A549 (cell line): ENCODE results near the gene PGM1. TPM values are rescaled to one million over a fixed set of nuclear protein-coding genes. Genes with fewer than 3 reads are reported as not detected.

Experiments used
- ATAC-seq, 2 experiments: fragments of 200-7000 bp in 1 of 2; fragments of >200 bp in 1 of 2; cut with Nextera tagmentation in 1 of 2; cut with Tn5 transposase in 1 of 2; 3 replicates each; pipeline versions ENCODE4 v1.8.0 to v1.9.1; 2018 to 2020; ENCODE audit warnings: mild to moderate bottlenecking in 1 of 2, moderate library complexity in 1 of 2
- CTCF ChIA-PET: fragments of 300-600 bp; sonication (Branson Sonifier 250); formaldehyde crosslinking; extraction: SDS; loops from one replicate; lab custom pipeline; 2021; ENCODE audit warnings: antibody characterized with exemption, inconsistent platforms; lab: Yijun Ruan, JAX
- POLR2A ChIA-PET: fragments of 350-600 bp; formaldehyde crosslinking; extraction: SDS; loops from one replicate; lab custom pipeline; 2021; ENCODE audit warnings: antibody characterized with exemption, inconsistent platforms; lab: Yijun Ruan, JAX
- DNase-seq, 2 experiments: peaks; one replicate each; pipeline versions ENCODE4 v3.0.0 to v3.0.0-alpha.2; 2011 to 2016; ENCODE audit warnings: low read depth in 1 of 2, low spot score in 1 of 2
- FAIRE-seq: peaks from 2 replicates; lab custom pipeline; 2011; peaks lifted over from hg19 to GRCh38; lab: Jason Lieb, UNC
- H3K27ac ChIP-seq, 2 experiments: fragments of >200 bp; sonication (Bioruptor Twin); formaldehyde crosslinking; 3 replicates each; pipeline ENCODE4 v1.5.1; 2016 to 2017
- H3K4me1 ChIP-seq: fragments of >200 bp; sonication (Bioruptor Twin); formaldehyde crosslinking; 3 replicates; pipeline ENCODE4 v1.6.1; 2016
- H3K4me2 ChIP-seq: fragments of >200 bp; sonication (Bioruptor Twin); formaldehyde crosslinking; 3 replicates; pipeline ENCODE4 v1.6.1; 2016
- H3K4me3 ChIP-seq: fragments of >200 bp; sonication (Bioruptor Twin); formaldehyde crosslinking; 3 replicates; pipeline ENCODE4 v1.5.1; 2016
- H3K9me3 ChIP-seq: fragments of >200 bp; sonication (Bioruptor Twin); formaldehyde crosslinking; 3 replicates; pipeline ENCODE4 v1.6.1; 2016
- BHLHE40 ChIP-seq: IDR thresholded peaks from 2 replicates; pipeline ENCODE4 v1.6.1; 2012; ENCODE audit warnings: low read depth, low read length, inconsistent platforms
- CEBPB ChIP-seq, 2 experiments: fragments of >200 bp in 1 of 2; sonication (Bioruptor Twin) in 1 of 2; formaldehyde crosslinking in 1 of 2; IDR thresholded peaks; 2 replicates each; pipeline ENCODE4 v1.6.1; 2012 to 2016
- CHD4 ChIP-seq: fragments of 200-600 bp; sonication (generic); IDR thresholded peaks from 2 replicates; pipeline ENCODE4 v1.6.1; 2016; ENCODE audit warnings: antibody characterized with exemption, mild to moderate bottlenecking, borderline replicate concordance
- EP300 ChIP-seq, 2 experiments: fragments of >200 bp; sonication (Bioruptor Twin); formaldehyde crosslinking; IDR thresholded peaks; 2 replicates in 1 of 2; 3 replicates in 1 of 2; pipeline ENCODE4 v1.6.1; 2016 to 2017
- ESRRA ChIP-seq: fragments of 150-350 bp; IDR thresholded peaks from 2 replicates; pipeline ENCODE4 v1.6.1; 2014; ENCODE audit warnings: mild to moderate bottlenecking, low read length, borderline replicate concordance
- FOSB ChIP-seq: fragments of 250-450 bp; sonication (Bioruptor Pico); IDR thresholded peaks from 2 replicates; pipeline ENCODE4 v1.5.0; 2020; ENCODE audit warnings: mild to moderate bottlenecking, moderate library complexity
- HOXB13 ChIP-seq: fragments of 250-450 bp; sonication (Bioruptor Pico); IDR thresholded peaks from 2 replicates; pipeline ENCODE4 v1.5.0; 2020; ENCODE audit warnings: low read depth, mild to moderate bottlenecking, moderate library complexity
- HOXB5 ChIP-seq: fragments of 250-450 bp; sonication (Bioruptor Pico); IDR thresholded peaks from 2 replicates; pipeline ENCODE4 v1.5.0; 2020; ENCODE audit warnings: mild to moderate bottlenecking, moderate library complexity
- KDM1A ChIP-seq: fragments of 200-600 bp; sonication (generic); IDR thresholded peaks from 2 replicates; pipeline ENCODE4 v1.6.1; 2016; ENCODE audit warnings: low read depth, mild to moderate bottlenecking
- KDM5A ChIP-seq: fragments of 200-600 bp; sonication (generic); IDR thresholded peaks from 2 replicates; pipeline ENCODE4 v1.6.1; 2016; ENCODE audit warnings: antibody characterized with exemption, mild to moderate bottlenecking
- MYC ChIP-seq: IDR thresholded peaks from 2 replicates; pipeline ENCODE4 v1.6.1; 2012; ENCODE audit warnings: mild to moderate bottlenecking, inconsistent platforms, low read length, improper control_type of control experiment, borderline replicate concordance
- NR3C1 ChIP-seq: fragments of >200 bp; sonication (Bioruptor Twin); formaldehyde crosslinking; IDR thresholded peaks from 3 replicates; pipeline ENCODE4 v1.6.1; 2017
- PBX3 ChIP-seq: IDR thresholded peaks from 2 replicates; pipeline ENCODE4 v1.6.1; 2012
- RAD21 ChIP-seq, 2 experiments: fragments of >200 bp in 1 of 2; sonication (Bioruptor Twin) in 1 of 2; formaldehyde crosslinking in 1 of 2; IDR thresholded peaks in 1 of 2; conservative IDR thresholded peaks in 1 of 2; 2 replicates in 1 of 2; 3 replicates in 1 of 2; pipeline ENCODE4 v1.6.1; 2012 to 2018; ENCODE audit warnings: inconsistent platforms in 1 of 2
- RCOR1 ChIP-seq: fragments of 150-350 bp; IDR thresholded peaks from 2 replicates; pipeline ENCODE4 v1.6.1; 2014; ENCODE audit warnings: antibody characterized with exemption, low read length, low read depth
- SMC3 ChIP-seq: fragments of >200 bp; sonication (Bioruptor Twin); formaldehyde crosslinking; IDR thresholded peaks from 3 replicates; pipeline ENCODE4 v1.6.1; 2018; ENCODE audit warnings: inconsistent platforms
- SREBF2 ChIP-seq: fragments of 450-650 bp; IDR thresholded peaks from 2 replicates; pipeline ENCODE4 v1.6.1; 2014; ENCODE audit warnings: mild to moderate bottlenecking, moderate library complexity
- TFCP2L1 ChIP-seq: fragments of 250-450 bp; sonication (Bioruptor Pico); IDR thresholded peaks from 2 replicates; pipeline ENCODE4 v1.5.0; 2021; ENCODE audit warnings: mild to moderate bottlenecking
- TP53 ChIP-seq: fragments of 250-450 bp; sonication (Bioruptor Pico); IDR thresholded peaks from 2 replicates; pipeline ENCODE4 v1.5.0; 2021; ENCODE audit warnings: mild to moderate bottlenecking, moderate library complexity
- ZC3H11A ChIP-seq: fragments of 450-650 bp; IDR thresholded peaks from 2 replicates; pipeline ENCODE4 v1.6.1; 2014; ENCODE audit warnings: antibody characterized with exemption, mild to moderate bottlenecking
- WGBS: methylation state at CpG from one replicate; pipeline ENCODE4 v1.1.6; 2017; ENCODE audit errors: missing lambda C conversion rate; 5-methylcytosine and 5-hydroxymethylcytosine counted together
- polyA plus RNA-seq, 4 experiments: library from polyadenylated mRNA; depleted of rRNA in 3 of 4; stranded (reverse); fragments of >200 nt; fragmentation: RNase III in 1 of 4; extraction: RNeasy Plus Mini Kit Qiagen cat#74134 plus additional on column Dnase treatment in 1 of 4; gene quantifications; 2 replicates in 3 of 4; 3 replicates in 1 of 4; pipeline ENCODE4 v1.2.3, GENCODE V29; 2011 to 2017

PGM1 gene
- polyA plus RNA-seq, 2 of the 4 experiments (the other 2 are of a cell fraction): 25.5 to 50.2 TPM

- ATAC-seq: peak in 1 of 2 experiments; percentile 35; a peak in 1 of 6 replicates
- Histone ChIP-seq H3K4me1 (peaks cover 7% of the 10 kb centered on the region), H3K9me3 (peaks cover 10% of the 10 kb centered on the region), H3K4me2 (no peak overlapping the region), H3K27ac (peak overlapping the region in 1 of 2 experiments; percentile 40; a peak in 2 of 6 replicates), H3K4me3 (no peak overlapping the region)
- ChIA-PET POLR2A (no interaction called here), CTCF (interaction anchor here (0.7 to 1.5 kb wide), 5 partner anchors 9 to 573 kb away, joined by 3 to 5 read pairs (median 4); no protein-coding TSS in a partner anchor)
- no peak for DNase-seq
- TF ChIP-seq TP53 (CRISPR knock-in tag) (no peak), ESRRA (no peak), KDM5A (no peak), PBX3 (no peak), FOSB (no peak), CHD4 (no peak), ZC3H11A (no peak), CEBPB (IDR thresholded peaks at IDR 0.05) (no peak), NR3C1 (no peak), RCOR1 (no peak), HOXB5 (no peak), SMC3 (no peak), MYC (no peak), TFCP2L1 (CRISPR knock-in tag) (no peak), SREBF2 (no peak), HOXB13 (CRISPR knock-in tag) (no peak), KDM1A (no peak), EP300 (IDR thresholded peaks at IDR 0.05) (no peak), BHLHE40 (no peak), RAD21 (conservative IDR thresholded peaks at IDR 0.05 in 1 of 2, IDR thresholded peaks at IDR 0.05 in 1 of 2) (no peak)
- FAIRE-seq: no peak
- 93% methylated on average over 13 of the region's 15 CpGs for WGBS
These were observed 76.1 kb downstream of the PGM1 start for GRCh38 chr1:63669151-63669961.

- TF ChIP-seq HOXB5: no peak
- H3K4me2 ChIP-seq: no peak overlapping the region
- 100% methylated on average over 5 of the region's 5 CpGs for WGBS
- no peak for ATAC-seq
- H3K9me3 ChIP-seq: peaks cover 6% of the 10 kb centered on the region; the same call in 1 of the 3 replicates
- H3K4me1 ChIP-seq: peaks cover 12% of the 10 kb centered on the region
- DNase-seq: no peak
- peak overlapping the region in 1 of 2 experiments; percentile 40; a peak in 2 of 6 replicates for H3K27ac ChIP-seq
- ChIA-PET POLR2A (no interaction called here), CTCF (interaction anchor here (0.9 to 1.3 kb wide), 2 partner anchors 45 to 467 kb away, joined by 3 to 5 read pairs; no protein-coding TSS in a partner anchor)
- H3K4me3 ChIP-seq: no peak overlapping the region
- FAIRE-seq: no peak
These were observed 77.0 kb downstream of the PGM1 start for GRCh38 chr1:63670164-63670563.

- 90% methylated on average over 1 of the region's 1 CpG for WGBS
- Histone ChIP-seq H3K4me2 (no peak overlapping the region), H3K9me3 (no peaks in the 10 kb centered on the region), H3K4me3 (no peak overlapping the region), H3K27ac (no peak overlapping the region), H3K4me1 (peaks cover 17% of the 10 kb centered on the region)
- DNase-seq: no peak
- no peak for ATAC-seq
- ChIA-PET POLR2A (no interaction called here), CTCF (interaction anchor here (0.6 to 0.9 kb wide), 3 partner anchors 9 to 463 kb away, joined by 3 read pairs; no protein-coding TSS in a partner anchor)
- no peak for TF ChIP-seq CEBPB (IDR thresholded peaks at IDR 0.05)
- no peak for FAIRE-seq
These were observed 78.3 kb downstream of the PGM1 start for GRCh38 chr1:63671514-63671913.
